A204.1 (cell line): ENCODE measurements around the gene FMNL2.

Experiments
- FAIRE-seq: peaks from 2 replicates; lab custom pipeline; 2012; peaks lifted over from hg19 to GRCh38; lab: Jason Lieb, UNC

FMNL2 gene

GRCh38 chr2:152655880-152656279 lies 320.9 kb downstream of the FMNL2 start:
- FAIRE-seq, result no peak

- no peak for FAIRE-seq
Measured at GRCh38 chr2:152657043-152657442, 322.1 kb downstream of the FMNL2 start.

GRCh38 chr2:152658221-152658620 lies 323.2 kb downstream of the FMNL2 start:
- FAIRE-seq, result peak; percentile 6

GRCh38 chr2:152661076-152661475 lies 326.1 kb downstream of the FMNL2 start:
- FAIRE-seq, result no peak

- FAIRE-seq, result no peak
Measured at GRCh38 chr2:152664725-152665124, 329.8 kb downstream of the FMNL2 start.

- no peak for FAIRE-seq
Measured at GRCh38 chr2:152674334-152674733, 339.4 kb downstream of the FMNL2 start.

GRCh38 chr2:152676461-152676860 lies 341.5 kb downstream of the FMNL2 start:
- FAIRE-seq, result no peak

GRCh38 chr2:152678808-152679207 lies 343.8 kb downstream of the FMNL2 start:
- FAIRE-seq, result no peak

GRCh38 chr2:152682663-152683062 lies 347.7 kb downstream of the FMNL2 start:
- no peak for FAIRE-seq

- no peak for FAIRE-seq
Measured at GRCh38 chr2:152683400-152683799, 348.4 kb downstream of the FMNL2 start.

GRCh38 chr2:152686321-152686720 lies 351.3 kb downstream of the FMNL2 start:
- FAIRE-seq, result no peak

- FAIRE-seq, result no peak
Measured at GRCh38 chr2:152693033-152693432, 358.1 kb downstream of the FMNL2 start.

- no peak for FAIRE-seq
Measured at GRCh38 chr2:152694161-152694661, 359.2 kb downstream of the FMNL2 start.

GRCh38 chr2:152695763-152696162 lies 360.8 kb downstream of the FMNL2 start:
- no peak for FAIRE-seq

- FAIRE-seq, result no peak
Measured at GRCh38 chr2:152696476-152696875, 361.5 kb downstream of the FMNL2 start.
